ENCODE results near the gene TGIF1.

The TGIF1 gene

GRCh38 chr18:3410273-3410672, 39.7 kb upstream of the TGIF1 start:
- TF ChIP-seq CTCF (IDR thresholded peaks at IDR 0.05), result no peak

GRCh38 chr18:3411327-3411726, 38.6 kb upstream of the TGIF1 start:
- no peak for TF ChIP-seq CTCF (IDR thresholded peaks at IDR 0.05)

GRCh38 chr18:3411854-3412268, 38.1 kb upstream of the TGIF1 start:
- no peak for TF ChIP-seq CTCF (IDR thresholded peaks at IDR 0.05)

GRCh38 chr18:3415110-3415509, 34.9 kb upstream of the TGIF1 start:
- no peak for TF ChIP-seq CTCF (IDR thresholded peaks at IDR 0.05)

- TF ChIP-seq CTCF (IDR thresholded peaks at IDR 0.05), result no peak
These were observed 31.9 kb upstream of the TGIF1 start for GRCh38 chr18:3418083-3418482.

- TF ChIP-seq CTCF (IDR thresholded peaks at IDR 0.05), result no peak
These were observed 29.1 kb upstream of the TGIF1 start for GRCh38 chr18:3420919-3421279.

GRCh38 chr18:3422905-3423304, 27.1 kb upstream of the TGIF1 start:
- TF ChIP-seq CTCF (IDR thresholded peaks at IDR 0.05), result no peak

- no peak for TF ChIP-seq CTCF (IDR thresholded peaks at IDR 0.05)
These were observed 25.6 kb upstream of the TGIF1 start for GRCh38 chr18:3424280-3424890.

All from LNCAP (cell line).